Measurements from ENCODE around the gene SLIT3. TPM values are rescaled to one million over a fixed set of nuclear protein-coding genes. Genes with fewer than 3 reads are reported as not detected.

The SLIT3 gene
- total RNA-seq, 4 donors from 2014 or later: 10.8 to 30.8 (median 18.4) TPM

- 88% methylated on average over 2 of the region's 2 CpGs for WGBS
- no peaks in the 10 kb centered on the region for H3K27me3 ChIP-seq
- TF ChIP-seq POLR2AphosphoS5 (IDR thresholded peaks at IDR 0.05): no peak
Observed at GRCh38 chr5:168777651-168778050, 523.3 kb downstream of the SLIT3 start.

GRCh38 chr5:168776070-168776469 lies 524.9 kb downstream of the SLIT3 start:
- TF ChIP-seq POLR2A (IDR thresholded peaks at IDR 0.05) (no peak), EP300 (IDR thresholded peaks at IDR 0.05) (no peak), POLR2AphosphoS5 (IDR thresholded peaks at IDR 0.05) (no peak), CTCF (IDR thresholded peaks at IDR 0.05) (no peak)
- Histone ChIP-seq H3K4me1 (no peaks in the 10 kb centered on the region), H3K27ac (no peak overlapping the region), H3K4me3 (no peak overlapping the region), H3K27me3 (no peaks in the 10 kb centered on the region), H3K9me3 (no peaks in the 10 kb centered on the region), H3K36me3 (peaks cover 4% of the 10 kb centered on the region)
- 49% methylated on average over 5 of the region's 9 CpGs for WGBS
- no peak for DNase-seq (ENCODE audit: low spot score in 2 of 2)

More at GRCh38 chr5:168777651-168778050, 523.3 kb downstream of the SLIT3 start:
- Histone ChIP-seq H3K9me3 (no peaks in the 10 kb centered on the region), H3K27ac (no peak overlapping the region), H3K4me3 (no peak overlapping the region), H3K4me1 (no peaks in the 10 kb centered on the region), H3K36me3 (no peaks in the 10 kb centered on the region)
- no peak for DNase-seq (ENCODE audit: low spot score in 2 of 2)

- 90% methylated on average over 9 of the region's 9 CpGs for WGBS
- no peak for TF ChIP-seq CTCF (IDR thresholded peaks at IDR 0.05)
- TF ChIP-seq POLR2AphosphoS5 (IDR thresholded peaks at IDR 0.05): no peak
- TF ChIP-seq POLR2A (IDR thresholded peaks at IDR 0.05): no peak
- no peak for TF ChIP-seq EP300 (IDR thresholded peaks at IDR 0.05)
Observed at GRCh38 chr5:168773226-168773625, 527.7 kb downstream of the SLIT3 start.

GRCh38 chr5:168772316-168772961 lies 528.5 kb downstream of the SLIT3 start:
- no peak overlapping the region for H3K27ac ChIP-seq
- no peaks in the 10 kb centered on the region for H3K4me1 ChIP-seq
- no peaks in the 10 kb centered on the region for H3K9me3 ChIP-seq
- 85% methylated on average over 21 of the region's 22 CpGs for WGBS
- peaks cover 13% of the 10 kb centered on the region for H3K36me3 ChIP-seq
- no peak for TF ChIP-seq POLR2A (IDR thresholded peaks at IDR 0.05)
- TF ChIP-seq EP300 (IDR thresholded peaks at IDR 0.05): no peak
- TF ChIP-seq CTCF (IDR thresholded peaks at IDR 0.05): no peak
- no peak for TF ChIP-seq POLR2AphosphoS5 (IDR thresholded peaks at IDR 0.05)
- H3K4me3 ChIP-seq: no peak overlapping the region
- no peaks in the 10 kb centered on the region for H3K27me3 ChIP-seq
- no peak for DNase-seq (ENCODE audit: low spot score in 2 of 2)

More at GRCh38 chr5:168773226-168773625, 527.7 kb downstream of the SLIT3 start:
- no peak overlapping the region for H3K27ac ChIP-seq
- no peak for DNase-seq (ENCODE audit: low spot score in 2 of 2)
- no peaks in the 10 kb centered on the region for H3K9me3 ChIP-seq
- peaks cover 13% of the 10 kb centered on the region for H3K36me3 ChIP-seq
- H3K27me3 ChIP-seq: no peaks in the 10 kb centered on the region
- no peak overlapping the region for H3K4me3 ChIP-seq
- H3K4me1 ChIP-seq: no peaks in the 10 kb centered on the region

DNA sequence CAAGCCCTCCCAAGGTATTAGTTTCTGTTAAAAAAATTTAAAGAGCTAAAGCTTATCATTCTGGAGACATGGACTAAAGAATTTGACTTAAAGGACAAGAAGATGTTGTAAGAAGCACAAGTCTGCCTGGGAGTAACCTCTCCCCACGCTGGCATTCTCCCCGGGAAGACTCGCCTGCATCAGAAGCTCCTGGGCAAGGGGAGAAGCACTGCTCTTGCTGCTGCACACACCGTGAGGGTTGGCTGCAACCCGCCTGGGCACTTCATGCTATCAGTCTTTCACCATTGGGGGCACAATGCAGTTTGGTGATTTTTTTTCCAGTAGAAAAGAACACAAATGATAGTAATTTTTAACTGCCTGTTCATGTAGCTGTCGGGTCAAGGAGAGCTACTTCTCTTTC lies 529.3 kb downstream of the SLIT3 start:
- no peak for DNase-seq (ENCODE audit: low spot score in 2 of 2)
- TF ChIP-seq POLR2AphosphoS5 (IDR thresholded peaks at IDR 0.05): no peak
- no peak for TF ChIP-seq CTCF (IDR thresholded peaks at IDR 0.05)
- TF ChIP-seq POLR2A (IDR thresholded peaks at IDR 0.05): no peak
- TF ChIP-seq EP300 (IDR thresholded peaks at IDR 0.05): no peak
- no peak overlapping the region for H3K27ac ChIP-seq
- no peaks in the 10 kb centered on the region for H3K4me1 ChIP-seq
- H3K27me3 ChIP-seq: no peaks in the 10 kb centered on the region
- 77% methylated on average over 6 of the region's 6 CpGs for WGBS
- no peak overlapping the region for H3K4me3 ChIP-seq
- H3K9me3 ChIP-seq: no peaks in the 10 kb centered on the region
- peaks cover 13% of the 10 kb centered on the region for H3K36me3 ChIP-seq

Data from suprapubic skin (tissue), 4 donors.